ENCODE measurements around the gene AP5S1.
"Not testable (repeated sequence)": the region's sequence is repeated elsewhere in the genome, so short reads cannot be mapped to it uniquely, and the experiment has no call there.

AP5S1 gene

DNA sequence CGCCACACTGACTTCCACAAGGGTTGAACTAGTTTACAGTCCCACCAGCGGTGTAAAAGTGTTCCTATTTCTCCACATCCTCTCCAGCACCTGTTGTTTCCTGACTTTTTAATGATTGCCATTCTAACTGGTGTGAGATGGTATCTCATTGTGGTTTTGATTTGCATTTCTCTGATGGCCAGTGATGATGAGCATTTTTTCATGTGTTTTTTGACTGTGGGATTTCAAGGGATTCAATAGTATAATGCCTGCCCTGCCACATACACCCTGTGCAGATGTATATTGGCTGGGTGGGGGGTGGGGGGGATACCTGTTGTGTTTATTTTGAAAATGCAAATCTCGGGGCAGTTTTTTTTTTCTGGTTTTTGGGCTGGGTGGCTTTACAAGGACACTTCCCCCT is 26.2 kb upstream of the AP5S1 start:
- not testable (repeated sequence) for DNase-seq

DNA sequence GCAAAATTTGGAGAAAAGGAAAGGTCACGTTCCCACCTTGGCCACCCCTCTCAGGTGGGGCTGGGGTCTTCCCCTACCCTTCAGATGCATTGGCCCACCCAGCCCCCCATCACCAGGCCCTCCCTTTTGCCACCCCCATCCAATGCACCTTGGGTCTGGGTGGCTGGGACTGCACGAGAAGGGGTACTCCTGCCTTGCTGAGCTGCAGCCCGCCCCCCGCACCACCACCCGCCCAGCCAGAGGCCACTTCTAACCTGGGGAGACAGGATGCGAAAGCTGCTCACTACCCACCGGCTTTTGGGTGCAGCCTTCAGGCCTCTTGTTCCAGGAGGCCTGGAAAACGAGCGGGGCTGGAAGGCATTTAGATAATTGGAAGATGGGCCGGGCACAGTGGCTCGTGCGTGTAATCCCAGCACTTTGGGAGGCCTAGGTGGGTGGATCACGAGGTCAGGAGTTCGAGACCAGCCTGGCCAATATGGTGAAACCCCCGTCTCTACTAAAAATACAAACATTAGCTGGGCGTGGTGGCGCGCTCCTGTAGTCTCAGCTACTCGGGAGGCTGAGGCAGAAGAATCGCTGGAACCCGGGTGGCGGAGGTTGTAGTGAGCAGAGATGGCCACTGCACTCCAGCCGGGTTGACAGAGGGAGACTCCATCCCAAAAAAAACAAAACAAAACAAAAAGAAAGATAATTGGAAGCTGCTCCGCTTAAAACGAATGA is 25.5 kb upstream of the AP5S1 start:
- no peak for DNase-seq

GRCh38 chr20:3795511-3796468 is 24.6 kb upstream of the AP5S1 start, which contains the start of gene CDC25B:
Gene CDC25B, plus strand, starts transcription at chr20:3796310. Its CDS starts 222 bp downstream, at chr20:3796532.
- peak; percentile 94 for DNase-seq

- DNase-seq = no peak
Observed at GRCh38 chr20:3796477-3797225, 23.7 kb upstream of the AP5S1 start.

GRCh38 chr20:3797226-3797545 is 23.2 kb upstream of the AP5S1 start:
- no peak for DNase-seq

DNA sequence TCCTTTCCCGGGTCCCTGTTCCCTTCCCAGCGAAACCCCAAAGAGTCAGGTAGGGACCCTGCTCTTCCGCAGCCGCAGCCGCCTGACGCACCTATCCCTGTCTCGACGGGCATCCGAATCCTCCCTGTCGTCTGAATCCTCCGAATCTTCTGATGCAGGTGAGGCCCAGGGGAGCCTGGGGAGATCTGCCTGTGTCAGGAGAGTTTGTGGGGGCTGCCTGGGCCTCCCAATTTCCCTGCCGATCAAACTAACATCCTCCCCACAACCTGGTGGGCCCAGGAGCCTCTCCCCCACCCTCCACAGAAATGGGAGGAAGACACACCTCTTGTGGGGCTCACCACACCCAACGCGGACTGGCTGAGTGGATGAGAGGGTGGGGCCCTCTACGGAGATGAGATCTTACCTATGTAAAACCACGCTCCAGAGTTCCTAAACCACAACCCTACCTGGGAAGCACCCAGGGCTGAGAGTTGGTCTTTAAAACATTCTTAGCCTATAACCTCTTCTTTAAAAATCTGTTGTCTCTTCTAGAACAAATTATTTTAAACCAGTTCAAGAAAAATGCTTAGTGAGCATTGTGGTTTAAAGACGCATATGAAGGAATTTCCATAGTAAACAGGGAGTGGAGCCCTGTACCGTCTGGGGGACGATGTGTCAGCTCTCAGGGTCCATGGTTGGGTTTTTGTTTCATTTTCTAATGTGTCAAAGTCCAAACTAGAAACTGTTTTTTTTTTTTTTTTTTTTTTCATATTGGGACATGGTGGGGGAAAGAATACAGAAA is 22.6 kb upstream of the AP5S1 start:
- peak; percentile 64 for DNase-seq

GRCh38 chr20:3798373-3798768 is 22.0 kb upstream of the AP5S1 start:
- DNase-seq = no peak

- no peak for DNase-seq
Observed at GRCh38 chr20:3798908-3799248, 21.5 kb upstream of the AP5S1 start.

DNA sequence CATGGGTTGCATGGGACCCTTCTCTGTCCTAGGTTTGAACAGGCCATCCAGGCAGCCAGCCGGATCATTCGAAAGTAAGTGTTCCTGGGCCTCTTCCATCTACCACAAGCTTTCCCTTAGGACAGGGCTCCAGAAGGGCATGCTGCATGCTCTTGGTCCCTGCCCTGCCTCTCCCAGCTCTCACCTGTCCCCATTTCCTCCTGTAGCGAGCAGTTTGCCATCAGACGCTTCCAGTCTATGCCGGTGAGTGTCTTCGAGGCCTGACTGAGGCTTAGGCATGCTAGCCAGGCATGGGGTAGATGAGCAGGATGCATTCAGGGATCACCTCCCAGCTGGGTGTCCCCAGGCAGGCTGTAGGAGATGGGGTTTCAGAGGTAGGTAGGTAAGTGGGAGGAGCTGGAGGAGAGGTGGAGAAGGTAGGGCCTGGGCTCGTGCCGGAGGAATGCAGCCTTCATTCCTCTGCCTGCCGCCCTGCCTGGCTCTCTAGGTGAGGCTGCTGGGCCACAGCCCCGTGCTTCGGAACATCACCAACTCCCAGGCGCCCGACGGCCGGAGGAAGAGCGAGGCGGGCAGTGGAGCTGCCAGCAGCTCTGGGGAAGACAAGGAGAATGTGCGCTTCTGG is 20.0 kb upstream of the AP5S1 start:
- no peak for DNase-seq

DNA sequence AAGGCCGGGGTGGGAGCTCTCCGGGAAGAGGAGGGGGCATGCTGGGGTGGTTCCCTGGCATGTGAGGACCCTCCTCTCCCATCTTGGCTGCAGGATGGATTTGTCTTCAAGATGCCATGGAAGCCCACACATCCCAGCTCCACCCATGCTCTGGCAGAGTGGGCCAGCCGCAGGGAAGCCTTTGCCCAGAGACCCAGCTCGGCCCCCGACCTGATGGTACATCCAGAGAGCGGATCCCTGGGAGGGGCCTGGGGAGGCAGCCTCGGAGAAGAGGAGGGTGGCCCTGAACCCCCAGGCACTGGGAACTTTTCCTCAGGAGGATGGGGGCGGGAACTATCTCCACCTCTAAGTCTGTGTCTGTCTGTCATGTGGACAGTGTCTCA is 19.5 kb upstream of the AP5S1 start:
- no peak for DNase-seq

- no peak for DNase-seq
Observed at GRCh38 chr20:3801299-3801698, 19.0 kb upstream of the AP5S1 start.

- no peak for DNase-seq
Observed at GRCh38 chr20:3801846-3802245, 18.5 kb upstream of the AP5S1 start.

GRCh38 chr20:3802524-3803239 is 17.7 kb upstream of the AP5S1 start:
- no peak for DNase-seq

DNA sequence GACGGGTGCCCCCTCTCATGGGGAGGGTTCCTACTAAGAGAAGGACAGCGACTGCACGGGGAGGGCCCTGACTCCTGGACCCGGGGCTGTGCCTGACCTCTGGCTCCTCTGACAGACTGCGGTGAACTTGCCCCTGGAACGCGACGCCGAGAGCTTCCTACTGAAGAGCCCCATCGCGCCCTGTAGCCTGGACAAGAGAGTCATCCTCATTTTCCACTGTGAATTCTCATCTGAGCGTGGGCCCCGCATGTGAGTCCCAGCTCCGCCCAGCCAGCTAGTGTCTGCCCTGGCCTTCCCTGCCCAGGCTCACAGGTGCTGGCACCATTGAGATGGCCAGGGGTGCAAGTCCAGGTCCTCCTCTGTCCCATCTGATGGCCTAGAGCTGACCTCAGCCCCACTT is 17.1 kb upstream of the AP5S1 start:
- DNase-seq = no peak

GRCh38 chr20:3803854-3804253 is 16.5 kb upstream of the AP5S1 start:
- DNase-seq = no peak

DNA sequence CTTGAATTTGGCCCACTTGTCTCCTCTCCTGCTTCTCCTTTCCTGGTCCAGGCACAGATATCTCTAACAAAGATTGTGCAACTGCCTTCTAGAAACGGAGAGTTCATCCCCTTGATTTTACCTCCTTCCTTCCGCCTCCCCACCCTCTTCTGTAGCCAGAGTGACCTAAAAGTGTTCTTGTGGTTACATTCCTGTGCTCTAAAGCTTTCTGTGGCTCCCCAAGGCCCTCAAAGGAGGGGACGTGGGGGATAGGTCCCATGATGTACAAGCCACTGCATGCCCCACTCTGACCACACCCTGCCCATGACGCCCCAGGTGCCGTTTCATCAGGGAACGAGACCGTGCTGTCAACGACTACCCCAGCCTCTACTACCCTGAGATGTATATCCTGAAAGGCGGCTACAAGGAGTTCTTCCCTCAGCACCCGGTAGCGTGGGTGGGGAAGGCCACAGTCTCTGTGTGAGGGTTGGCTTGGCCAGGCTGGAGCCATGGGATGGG is 16.0 kb upstream of the AP5S1 start:
- no peak for DNase-seq

DNA sequence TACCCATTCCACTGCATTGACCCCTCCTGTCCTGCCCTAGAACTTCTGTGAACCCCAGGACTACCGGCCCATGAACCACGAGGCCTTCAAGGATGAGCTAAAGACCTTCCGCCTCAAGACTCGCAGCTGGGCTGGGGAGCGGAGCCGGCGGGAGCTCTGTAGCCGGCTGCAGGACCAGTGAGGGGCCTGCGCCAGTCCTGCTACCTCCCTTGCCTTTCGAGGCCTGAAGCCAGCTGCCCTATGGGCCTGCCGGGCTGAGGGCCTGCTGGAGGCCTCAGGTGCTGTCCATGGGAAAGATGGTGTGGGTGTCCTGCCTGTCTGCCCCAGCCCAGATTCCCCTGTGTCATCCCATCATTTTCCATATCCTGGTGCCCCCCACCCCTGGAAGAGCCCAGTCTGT is 15.6 kb upstream of the AP5S1 start:
- no peak for DNase-seq

DNA sequence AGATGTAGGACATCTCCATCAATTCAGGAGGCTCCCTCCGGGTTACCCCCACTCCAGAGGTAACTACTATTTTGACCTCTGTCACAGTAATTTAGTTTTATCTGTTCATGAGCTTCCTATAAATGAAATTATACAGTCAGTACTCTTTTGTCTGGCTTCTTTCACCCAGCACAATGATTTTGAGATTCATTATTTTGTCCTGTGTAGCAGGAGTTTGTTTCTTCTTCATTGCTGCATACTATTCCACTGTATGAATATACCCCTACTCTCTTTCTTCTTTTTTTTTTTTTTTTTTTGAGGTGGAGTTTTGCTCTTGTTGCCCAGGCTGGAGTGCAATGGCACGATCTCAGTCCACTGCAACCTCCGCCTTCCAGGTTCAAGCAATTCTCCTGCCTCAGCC is 11.8 kb upstream of the AP5S1 start:
- no peak for DNase-seq

DNA sequence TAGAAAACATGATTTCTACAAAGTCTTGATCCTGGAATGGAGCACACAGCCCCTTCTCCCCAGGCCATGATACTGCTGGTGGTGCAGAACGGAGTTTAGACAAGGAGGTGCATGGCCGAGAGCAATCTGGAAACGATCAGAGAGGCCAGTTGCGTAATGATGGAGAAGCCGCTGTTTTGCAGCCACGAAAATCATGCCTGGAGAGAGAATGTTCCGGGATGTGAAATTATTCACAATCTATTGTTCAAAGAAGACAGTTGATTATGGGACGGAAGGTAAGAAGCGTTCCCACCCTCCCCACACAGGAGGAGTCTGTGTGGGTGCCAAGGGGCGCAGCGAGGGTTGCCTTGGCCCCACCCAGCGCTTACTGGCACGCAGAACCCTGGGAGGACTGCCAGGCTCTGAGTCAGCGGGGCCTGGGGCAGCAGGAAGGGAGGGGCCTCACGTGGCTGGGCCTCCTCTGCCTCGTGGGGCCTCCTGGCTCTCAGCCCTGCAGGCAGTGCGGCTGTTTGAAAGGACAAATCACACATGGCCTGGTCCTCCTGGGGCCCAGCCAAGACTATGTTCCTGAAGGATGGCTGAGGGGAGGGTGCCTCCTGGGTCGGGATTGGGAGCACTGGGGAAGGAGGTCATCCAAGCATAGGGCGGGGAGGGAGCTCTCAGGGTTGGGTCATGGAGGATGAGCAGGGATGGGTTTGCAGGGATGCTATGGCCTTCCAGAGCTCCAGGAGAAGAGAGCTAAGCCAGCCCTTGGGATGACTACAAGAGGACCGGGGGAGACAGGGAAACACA is 8.7 kb upstream of the AP5S1 start:
- DNase-seq = peak; percentile 95

GRCh38 chr20:3812259-3812681 is 8.1 kb upstream of the AP5S1 start:
- no peak for DNase-seq

Data from activated CD4-positive, alpha-beta T cell treated with anti-CD3 and anti-CD28 coated beads for 48 hours (primary cell).